Fibroblast of lung (primary cell): ENCODE results near the gene ADAMTS9. TPM values are rescaled to one million over a fixed set of nuclear protein-coding genes. Genes with fewer than 3 reads are reported as not detected.

Experiments used
- DNase-seq, 2 donors: peaks; one replicate each; pipeline versions ENCODE4 v3.0.0 to v3.0.0-alpha.2; 2010; ENCODE audit warnings: low read depth in 2 of 2
- H2AFZ ChIP-seq: 2 replicates; pipeline ENCODE4 v1.5.1; 2012; ENCODE audit warnings: low read length, control low read depth, inconsistent platforms
- H3K27ac ChIP-seq: 2 replicates; pipeline ENCODE4 v1.5.1; 2011; ENCODE audit warnings: low read length, control low read depth; ENCODE audit not compliant: insufficient read depth
- H3K27me3 ChIP-seq: 2 replicates; pipeline ENCODE4 v1.5.1; 2011; ENCODE audit warnings: mild to moderate bottlenecking, low read length; ENCODE audit not compliant: control insufficient read depth, insufficient read depth
- H3K36me3 ChIP-seq: 2 replicates; pipeline ENCODE4 v1.5.1; 2011; ENCODE audit warnings: low read length; ENCODE audit not compliant: control insufficient read depth, insufficient read depth
- H3K4me1 ChIP-seq: 2 replicates; pipeline ENCODE4 v1.5.1; 2011; ENCODE audit warnings: low read length; ENCODE audit not compliant: control insufficient read depth, insufficient read depth; ENCODE audit errors: extremely low read depth
- H3K4me2 ChIP-seq: 2 replicates; pipeline ENCODE4 v1.5.1; 2011; ENCODE audit warnings: low read length, control low read depth; ENCODE audit not compliant: insufficient read depth; ENCODE audit errors: extremely low read depth
- H3K4me3 ChIP-seq, 4 experiments: fragments of 200-600 bp in 1 of 4; sonication (generic) in 1 of 4; replicated peaks in 1 of 4; 2 replicates each; pipeline ENCODE4 v1.5.1; 2011 to 2016; ENCODE audit warnings: low read length in 4 of 4, low read depth in 3 of 4, mild to moderate bottlenecking in 3 of 4, control low read depth in 2 of 4, inconsistent platforms in 1 of 4, mixed read lengths in 1 of 4; ENCODE audit not compliant: insufficient read depth in 1 of 4; ENCODE audit errors: control extremely low read depth in 1 of 4
- H3K79me2 ChIP-seq: 2 replicates; pipeline ENCODE4 v1.5.1; 2012; ENCODE audit warnings: mild to moderate bottlenecking, low read length, inconsistent platforms; ENCODE audit not compliant: control insufficient read depth, insufficient read depth
- H3K9ac ChIP-seq: 2 replicates; pipeline ENCODE4 v1.5.1; 2011; ENCODE audit warnings: mild to moderate bottlenecking, low read length, control low read depth; ENCODE audit not compliant: insufficient read depth
- H3K9me3 ChIP-seq: 2 replicates; pipeline ENCODE4 v1.5.1; 2012; ENCODE audit warnings: low read depth, low read length; ENCODE audit not compliant: control insufficient read depth, insufficient read depth
- H4K20me1 ChIP-seq: 2 replicates; pipeline ENCODE4 v1.5.1; 2011; ENCODE audit warnings: low read length; ENCODE audit not compliant: control insufficient read depth, insufficient read depth; ENCODE audit errors: extremely low read depth
- CTCF ChIP-seq, 2 donors: IDR thresholded peaks in 1 of 2; conservative IDR thresholded peaks in 1 of 2; 1 replicate in 1 of 2; 2 replicates in 1 of 2; pipeline ENCODE4 v1.5.1; 2011 to 2012; ENCODE audit warnings: low read length in 2 of 2, control low read depth in 1 of 2, inconsistent platforms in 1 of 2, low read depth in 1 of 2, mild to moderate bottlenecking in 1 of 2
- EZH2 ChIP-seq: IDR thresholded peaks from 2 replicates; pipeline ENCODE4 v1.5.1; 2012; ENCODE audit warnings: low read length, control low read depth, mild to moderate bottlenecking; ENCODE audit errors: missing control alignments
- polyA plus RNA-seq, 2 donors: library from polyadenylated mRNA; depleted of rRNA in 1 of 2; stranded (reverse) in 1 of 2; unstranded in 1 of 2; fragments of >200 nt; gene quantifications; 2 replicates each; pipeline ENCODE4 v1.2.1, GENCODE V29; 2011 to 2012; ENCODE audit warnings: missing spikeins in 1 of 2
- total RNA-seq: library from RNA; depleted of rRNA; stranded (reverse); fragments of >200 nt; gene quantifications from 2 replicates; pipeline ENCODE4 v1.2.1, GENCODE V29; 2014

The ADAMTS9 gene
- total and polyA plus RNA-seq, 2 donors (not counting 1 experiment from before 2014, with no cell fraction given) = 0.82 to 1.8 TPM

- Histone ChIP-seq H3K27ac (no peak overlapping the region), H3K79me2 (no peaks in the 10 kb centered on the region)
- peak in 1 of 2 donors; percentile 12 for DNase-seq
Observed at GRCh38 chr3:64541803-64542202, 146.0 kb downstream of the ADAMTS9 start.

DNA sequence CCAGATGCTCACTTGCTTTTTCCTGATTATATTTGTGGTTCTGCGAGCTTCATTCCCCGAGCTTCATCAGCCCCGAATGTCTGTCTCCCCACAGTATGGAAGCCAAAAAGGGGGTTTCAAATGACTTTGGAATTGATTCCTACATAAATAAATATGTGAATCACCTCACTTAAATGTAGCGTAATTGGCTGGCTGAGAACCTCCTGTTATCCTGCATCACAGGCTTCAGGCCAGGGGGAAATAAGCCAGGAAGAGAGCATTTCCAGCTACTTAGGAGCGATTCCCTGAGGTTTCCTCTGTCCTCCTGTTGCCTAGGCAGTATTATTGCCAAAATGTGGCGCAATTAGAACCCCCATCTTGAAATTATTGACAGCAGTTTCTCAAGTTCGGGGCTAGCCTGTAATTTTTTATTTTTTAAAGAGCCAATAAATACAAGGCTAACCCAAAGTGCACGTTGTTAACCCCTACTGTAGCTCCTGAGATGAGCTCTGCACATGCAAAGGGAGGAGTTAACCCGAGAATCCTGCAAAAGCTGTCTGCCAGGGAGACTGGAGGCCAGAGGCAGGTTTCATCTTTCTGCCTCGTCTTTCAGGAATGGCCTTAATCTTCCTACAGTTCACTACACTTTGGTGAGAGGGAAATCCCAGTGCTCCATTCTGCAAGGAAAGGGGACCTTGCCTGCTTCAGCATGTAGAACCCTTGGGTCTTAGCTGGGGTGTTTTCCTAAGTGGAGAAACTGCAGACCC is 148.2 kb downstream of the ADAMTS9 start:
- peak overlapping the region; percentile 66 for H3K4me2 ChIP-seq
- no peaks in the 10 kb centered on the region for H3K79me2 ChIP-seq
- no peaks in the 10 kb centered on the region for H3K4me1 ChIP-seq
- no peak overlapping the region for H3K4me3 ChIP-seq
- H4K20me1 ChIP-seq = no peaks in the 10 kb centered on the region
- no peaks in the 10 kb centered on the region for H3K9me3 ChIP-seq
- H3K27me3 ChIP-seq = no peaks in the 10 kb centered on the region
- H3K36me3 ChIP-seq = no peaks in the 10 kb centered on the region
- TF ChIP-seq EZH2 = no peak
- no peak for TF ChIP-seq CTCF (conservative IDR thresholded peaks at IDR 0.05 in 1 of 2, IDR thresholded peaks at IDR 0.05 in 1 of 2; ENCODE audit: low read depth in 1 of 2, low read length in 2 of 2)
- no peak overlapping the region for H3K9ac ChIP-seq
- H2AFZ ChIP-seq = no peak overlapping the region
- peak; percentile 77 to 97 for DNase-seq
- H3K27ac ChIP-seq = no peak overlapping the region

More at GRCh38 chr3:64541803-64542202, 146.0 kb downstream of the ADAMTS9 start:
- H3K9ac ChIP-seq = no peak overlapping the region
- no peak for TF ChIP-seq EZH2
- no peak for TF ChIP-seq CTCF (conservative IDR thresholded peaks at IDR 0.05 in 1 of 2, IDR thresholded peaks at IDR 0.05 in 1 of 2; ENCODE audit: low read depth in 1 of 2, low read length in 2 of 2)
- no peak overlapping the region for H3K4me3 ChIP-seq
- H3K4me2 ChIP-seq = no peak overlapping the region
- no peak overlapping the region for H2AFZ ChIP-seq
- no peaks in the 10 kb centered on the region for H3K4me1 ChIP-seq
- H3K27me3 ChIP-seq = no peaks in the 10 kb centered on the region
- no peaks in the 10 kb centered on the region for H3K36me3 ChIP-seq
- no peaks in the 10 kb centered on the region for H4K20me1 ChIP-seq
- no peaks in the 10 kb centered on the region for H3K9me3 ChIP-seq

DNA sequence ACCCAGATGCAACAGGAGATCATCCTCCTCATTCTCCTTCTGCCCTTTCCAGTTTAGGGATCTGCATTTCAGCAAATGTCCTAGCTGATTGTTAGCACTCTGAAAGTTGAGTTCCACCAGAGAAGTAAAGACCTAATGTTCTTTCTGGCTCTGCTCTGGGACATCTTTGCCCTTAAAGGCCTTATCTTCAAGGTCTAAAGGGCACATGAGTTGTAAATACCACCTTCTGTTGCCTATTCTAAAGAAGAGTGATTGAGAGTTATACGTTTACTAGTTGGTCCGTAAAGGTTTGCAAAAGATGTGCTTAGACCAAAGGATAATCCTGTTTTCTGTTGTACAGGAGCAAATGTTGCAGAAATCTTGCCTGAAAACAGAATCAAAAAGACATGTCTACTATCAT is 151.6 kb downstream of the ADAMTS9 start:
- H3K27me3 ChIP-seq = no peaks in the 10 kb centered on the region
- H3K9ac ChIP-seq = no peak overlapping the region
- DNase-seq = no peak
- H3K4me1 ChIP-seq = no peaks in the 10 kb centered on the region
- no peak overlapping the region for H2AFZ ChIP-seq
- no peak overlapping the region for H3K4me2 ChIP-seq
- no peaks in the 10 kb centered on the region for H3K79me2 ChIP-seq
- no peak for TF ChIP-seq CTCF (conservative IDR thresholded peaks at IDR 0.05 in 1 of 2, IDR thresholded peaks at IDR 0.05 in 1 of 2; ENCODE audit: low read depth in 1 of 2, low read length in 2 of 2)
- no peak for TF ChIP-seq EZH2
- no peaks in the 10 kb centered on the region for H3K9me3 ChIP-seq
- no peak overlapping the region for H3K4me3 ChIP-seq
- no peaks in the 10 kb centered on the region for H3K36me3 ChIP-seq
- no peak overlapping the region for H3K27ac ChIP-seq
- no peaks in the 10 kb centered on the region for H4K20me1 ChIP-seq
